Nephron progenitor cell (in vitro differentiated cells): ENCODE data around the gene ERC1.

Source experiments
- DNase-seq: peaks from one replicate; pipeline ENCODE4 v3.0.0; 2021
- H3K27ac Mint-ChIP-seq: 2 replicates; pipeline ENCODE4 v1.8.0; 2021; ENCODE audit warnings: mild to moderate bottlenecking, moderate library complexity, mixed read lengths
- H3K27me3 Mint-ChIP-seq: 2 replicates; pipeline ENCODE4 v1.8.0; 2021; ENCODE audit warnings: mild to moderate bottlenecking, low read depth, mixed read lengths; ENCODE audit not compliant: poor library complexity
- H3K36me3 Mint-ChIP-seq: 2 replicates; pipeline ENCODE4 v1.8.0; 2021; ENCODE audit warnings: low read depth, mixed read lengths
- H3K4me1 Mint-ChIP-seq: 2 replicates; pipeline ENCODE4 v1.8.0; 2021; ENCODE audit warnings: mixed read lengths
- H3K4me3 Mint-ChIP-seq: 2 replicates; pipeline ENCODE4 v1.8.0; 2021; ENCODE audit warnings: mild to moderate bottlenecking, moderate library complexity, mixed read lengths
- H3K9me3 Mint-ChIP-seq: 2 replicates; pipeline ENCODE4 v1.8.0; 2021; ENCODE audit warnings: mild to moderate bottlenecking, moderate library complexity, mixed read lengths
- CTCF ChIP-seq: fragments of 200-600 bp; sonication (generic); IDR thresholded peaks from 2 replicates; pipeline ENCODE4 v1.5.0; 2021; ENCODE audit warnings: antibody characterized with exemption

ERC1 gene

GRCh38 chr12:1171657-1172408 lies 180.8 kb downstream of the ERC1 start:
- peak; percentile 45 for DNase-seq
- peaks cover 70% of the 10 kb centered on the region for H3K4me1 Mint-ChIP-seq
- peak overlapping the region; percentile 66 for H3K4me3 Mint-ChIP-seq
- TF ChIP-seq CTCF, result no peak
- H3K9me3 Mint-ChIP-seq, result peaks cover 10% of the 10 kb centered on the region
- H3K36me3 Mint-ChIP-seq, result peaks cover 32% of the 10 kb centered on the region
- H3K27ac Mint-ChIP-seq, result peak overlapping the region; percentile 97
- no peaks in the 10 kb centered on the region for H3K27me3 Mint-ChIP-seq

GRCh38 chr12:1173781-1174617 lies 183.0 kb downstream of the ERC1 start:
- no peaks in the 10 kb centered on the region for H3K27me3 Mint-ChIP-seq
- no peak for TF ChIP-seq CTCF
- peaks cover 24% of the 10 kb centered on the region for H3K9me3 Mint-ChIP-seq
- no peak for DNase-seq
- H3K4me1 Mint-ChIP-seq, result peaks cover 67% of the 10 kb centered on the region
- H3K4me3 Mint-ChIP-seq, result no peak overlapping the region
- H3K27ac Mint-ChIP-seq, result no peak overlapping the region
- peaks cover 42% of the 10 kb centered on the region for H3K36me3 Mint-ChIP-seq

- H3K4me3 Mint-ChIP-seq, result no peak overlapping the region
- no peak overlapping the region for H3K27ac Mint-ChIP-seq
- H3K27me3 Mint-ChIP-seq, result no peaks in the 10 kb centered on the region
- peaks cover 39% of the 10 kb centered on the region for H3K36me3 Mint-ChIP-seq
- H3K4me1 Mint-ChIP-seq, result peaks cover 61% of the 10 kb centered on the region
- TF ChIP-seq CTCF, result no peak
- no peak for DNase-seq
- peaks cover 26% of the 10 kb centered on the region for H3K9me3 Mint-ChIP-seq
Measured at GRCh38 chr12:1174659-1175058, 183.6 kb downstream of the ERC1 start.

GRCh38 chr12:1176191-1176590 lies 185.2 kb downstream of the ERC1 start:
- TF ChIP-seq CTCF, result no peak
- no peak for DNase-seq
- Mint-ChIP-seq H3K36me3 (peaks cover 55% of the 10 kb centered on the region), H3K4me1 (peaks cover 63% of the 10 kb centered on the region), H3K27ac (no peak overlapping the region), H3K27me3 (no peaks in the 10 kb centered on the region), H3K9me3 (peaks cover 26% of the 10 kb centered on the region), H3K4me3 (no peak overlapping the region)

GRCh38 chr12:1179128-1179527 lies 188.1 kb downstream of the ERC1 start:
- Mint-ChIP-seq H3K27ac (no peak overlapping the region), H3K36me3 (peaks cover 71% of the 10 kb centered on the region), H3K4me1 (peaks cover 45% of the 10 kb centered on the region), H3K9me3 (peaks cover 26% of the 10 kb centered on the region), H3K4me3 (no peak overlapping the region), H3K27me3 (no peaks in the 10 kb centered on the region)
- DNase-seq, result no peak
- TF ChIP-seq CTCF, result no peak
